Heart left ventricle (tissue), 13 donors: Measurements from ENCODE around the gene NUP54.

Source experiments
- CTCF ChIP-seq, 12 donors: fragments of 200-600 bp; sonication (generic) in 4 of 12; IDR thresholded peaks; one replicate each; pipeline versions ENCODE4 v1.5.0 to v1.8.0; 2018 to 2022; ENCODE audit warnings: antibody characterized with exemption in 12 of 12, mild to moderate bottlenecking in 5 of 12
- POLR2A ChIP-seq, 2 donors: fragments of 450-650 bp; IDR thresholded peaks; one replicate each; pipeline ENCODE4 v1.6.1; 2017; ENCODE audit warnings: antibody characterized with exemption in 2 of 2, mild to moderate bottlenecking in 2 of 2, moderate library complexity in 2 of 2
- donor health status: ischemic (EF 13 %, LVEDD 7.1; RV severe dilation, severe dysfunction).
- donor health status: DM: no; HTN: yes; CAD: no.
- donor health status: DM: no; HTN: no; CAD: no.
- donor health status: ischemic (EF 25% LVEDD 6.9; RV normal size, moderate dysfunction).
- donor health status: ischemic (EF 25% LVEDD 5.7; RV mildly dilated, moderate dysfunction).
- donor health status: ischemic (EF 35%, LVEDD 5.7; RV mildly dilated, moderate dysfunction).
- donor health status: nonischemic (EF 11% LVEDD 7.7; RV severe dilation, severe dysfunction).
- donor health status: DM: yes; HTN: yes; CAD: no.
- donor health status: PGD.
- donor health status: ischemic (EF 29% LVEDD 5.4; RV normal size, mild dysfunction).
- donor health status: nonischemic (EF 23%, LVEDD 6.1; RV moderate dilation, normal function).

- TF ChIP-seq CTCF (IDR thresholded peaks at IDR 0.05) (no peak), POLR2A (IDR thresholded peaks at IDR 0.05) (no peak)
Measured at GRCh38 chr4:76106442-76106841, 41.8 kb downstream of the NUP54 start.
